ENCODE measurements around the gene DNAAF8. TPM values are rescaled to one million over a fixed set of nuclear protein-coding genes. Genes with fewer than 3 reads are reported as not detected.

Gene DNAAF8
- total RNA-seq, 1 experiment from 2014 or later: 2.4 TPM

- TF ChIP-seq CTCF (conservative IDR thresholded peaks at IDR 0.05) (no peak), EZH2 (IDR thresholded peaks at IDR 0.05; ENCODE audit: low read depth) (no peak)
- ChIA-PET CTCF (no interaction called here), POLR2A (ENCODE audit: unreplicated experiment) (interaction anchor here (0.5 to 0.7 kb wide), 2 partner anchors 76 to 244 kb away, joined by 3 read pairs; no protein-coding TSS in a partner anchor)
- Histone ChIP-seq H3K27ac (no peak overlapping the region), H3K9me2 (ENCODE audit: insufficient read depth) (no peaks in the 10 kb centered on the region), H3K9me3 (ENCODE audit: insufficient read depth, low read depth) (no peaks in the 10 kb centered on the region), H3F3A (ENCODE audit: insufficient read depth, low read depth) (peaks cover 4% of the 10 kb centered on the region; the same call in 1 of the 2 replicates), H3K4me1 (replicated peaks; ENCODE audit: insufficient read depth) (peaks cover 10% of the 10 kb centered on the region; the same call in 1 of the 2 replicates), H3K4me2 (peak overlapping the region; percentile 69), H3K36me3 (ENCODE audit: low read depth) (no peaks in the 10 kb centered on the region), H2AFZ (peak overlapping the region; percentile 61; the same call in 1 of the 2 replicates), H3K27me3 (ENCODE audit: insufficient read depth, low read depth) (no peaks in the 10 kb centered on the region), H3K4me3 (peak overlapping the region; percentile 90; the same call in 1 of the 2 replicates), H4K20me1 (ENCODE audit: insufficient read depth) (peaks cover 3% of the 10 kb centered on the region; the same call in 1 of the 2 replicates), H3K79me2 (ENCODE audit: low read depth) (peaks cover 3% of the 10 kb centered on the region; the same call in 1 of the 2 replicates)
- DNase-seq: no peak
- intact Hi-C loops (cut with micrococcal nuclease; ENCODE audit: unreplicated experiment): no loop called here
- TSS peak; percentile 38 for BruUV-seq (replicated peaks)
Observed at GRCh38 chr16:4692460-4693295, 41.7 kb upstream of the DNAAF8 start.

GRCh38 chr16:4693296-4693955 lies 40.9 kb upstream of the DNAAF8 start, which contains the start of gene NUDT16L1:
TSS of gene NUDT16L1 (plus strand) at chr16:4693562. CDS start at chr16:4693727, 165 bp downstream.
- peaks cover 10% of the 10 kb centered on the region; the same call in 1 of the 2 replicates for H3K4me1 ChIP-seq (replicated peaks; ENCODE audit: insufficient read depth)
- H3K27ac ChIP-seq: 0 out of 2 replicates have a peak within 1 kb of the TSS, but pooled peaks have one; percentile 16
- BruUV-seq (replicated peaks): no TSS peak
- peak within 1 kb of the TSS; percentile 90 for H3K4me3 ChIP-seq
- H3K36me3 ChIP-seq (ENCODE audit: low read depth): no peaks in the 10 kb centered on the region
- TF ChIP-seq EZH2 (IDR thresholded peaks at IDR 0.05; ENCODE audit: low read depth) (no peak), CTCF (conservative IDR thresholded peaks at IDR 0.05) (no peak; the same call in 1 of the 2 replicates)
- H3K27me3 ChIP-seq (ENCODE audit: insufficient read depth, low read depth): no peaks in the 10 kb centered on the region
- H3K9me3 ChIP-seq (ENCODE audit: insufficient read depth, low read depth): no peaks in the 10 kb centered on the region
- H3K79me2 ChIP-seq (ENCODE audit: low read depth): peaks cover 3% of the 10 kb centered on the region; the same call in 1 of the 2 replicates
- peak; percentile 84 to 99 for DNase-seq
- intact Hi-C loops (cut with micrococcal nuclease; ENCODE audit: unreplicated experiment): no loop called here
- H4K20me1 ChIP-seq (ENCODE audit: insufficient read depth): peaks cover 3% of the 10 kb centered on the region; the same call in 1 of the 2 replicates
- POLR2A ChIA-PET (ENCODE audit: unreplicated experiment): interaction anchor here (0.5 to 0.6 kb wide), 2 partner anchors 92 to 243 kb away, joined by 3 to 14 read pairs; no protein-coding TSS in a partner anchor
- peak within 1 kb of the TSS; percentile 78 for H3K4me2 ChIP-seq
- CTCF ChIA-PET: no interaction called here
- peak within 1 kb of the TSS; percentile 69 for H2AFZ ChIP-seq
- peaks cover 4% of the 10 kb centered on the region; the same call in 1 of the 2 replicates for H3F3A ChIP-seq (ENCODE audit: insufficient read depth, low read depth)
- no peaks in the 10 kb centered on the region for H3K9me2 ChIP-seq (ENCODE audit: insufficient read depth)

Data from PC-9 (cell line).